ENCODE data around the gene PLIN4. TPM values are rescaled to one million over a fixed set of nuclear protein-coding genes. Genes with fewer than 3 reads are reported as not detected.

Gene PLIN4
- total RNA-seq, 4 donors from 2014 or later, result 519 to 1,574 (median 929) TPM

DNA sequence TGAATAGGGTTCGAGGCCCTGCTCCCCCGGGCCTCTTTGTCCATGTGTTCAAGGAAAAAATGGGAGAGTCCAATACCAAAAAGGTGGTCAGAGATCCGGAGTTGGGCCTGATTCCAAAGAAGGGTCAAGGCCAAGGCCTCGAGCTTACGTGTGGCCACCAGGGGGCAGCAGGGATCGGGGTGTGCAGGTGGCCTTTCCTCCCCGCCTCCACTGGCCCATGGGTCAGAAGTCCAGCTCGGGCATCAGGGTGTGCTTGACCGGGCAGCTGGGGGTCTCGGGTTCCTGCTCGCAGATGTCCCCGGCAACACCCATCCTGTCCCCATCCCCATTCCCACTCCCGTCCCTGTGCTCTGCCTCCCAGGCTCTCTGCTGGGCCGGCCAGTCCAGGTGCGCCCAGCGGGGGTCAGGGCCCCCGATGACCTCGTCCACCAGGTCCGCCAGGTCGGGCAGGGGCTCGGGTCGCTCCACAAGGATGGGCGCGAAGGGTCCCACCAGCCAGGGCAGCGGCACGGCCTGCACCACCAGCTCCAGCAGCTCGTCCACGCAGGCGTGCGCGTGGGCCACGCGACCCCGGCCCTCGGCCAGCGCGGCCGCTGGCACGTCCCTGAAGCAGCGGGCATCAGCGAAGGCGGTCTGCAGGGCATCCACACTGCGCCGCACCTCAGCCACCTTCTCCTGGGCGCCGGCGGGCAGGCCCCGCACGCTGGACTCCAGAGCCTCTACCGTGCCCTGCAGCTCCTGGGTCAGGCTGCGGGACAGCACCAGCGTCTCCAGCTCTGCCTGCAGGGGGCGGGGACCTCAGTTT lies 5.2 kb upstream of the PLIN4 start:
- no peak for TF ChIP-seq CTCF (IDR thresholded peaks at IDR 0.05; ENCODE audit: low read depth)

DNA sequence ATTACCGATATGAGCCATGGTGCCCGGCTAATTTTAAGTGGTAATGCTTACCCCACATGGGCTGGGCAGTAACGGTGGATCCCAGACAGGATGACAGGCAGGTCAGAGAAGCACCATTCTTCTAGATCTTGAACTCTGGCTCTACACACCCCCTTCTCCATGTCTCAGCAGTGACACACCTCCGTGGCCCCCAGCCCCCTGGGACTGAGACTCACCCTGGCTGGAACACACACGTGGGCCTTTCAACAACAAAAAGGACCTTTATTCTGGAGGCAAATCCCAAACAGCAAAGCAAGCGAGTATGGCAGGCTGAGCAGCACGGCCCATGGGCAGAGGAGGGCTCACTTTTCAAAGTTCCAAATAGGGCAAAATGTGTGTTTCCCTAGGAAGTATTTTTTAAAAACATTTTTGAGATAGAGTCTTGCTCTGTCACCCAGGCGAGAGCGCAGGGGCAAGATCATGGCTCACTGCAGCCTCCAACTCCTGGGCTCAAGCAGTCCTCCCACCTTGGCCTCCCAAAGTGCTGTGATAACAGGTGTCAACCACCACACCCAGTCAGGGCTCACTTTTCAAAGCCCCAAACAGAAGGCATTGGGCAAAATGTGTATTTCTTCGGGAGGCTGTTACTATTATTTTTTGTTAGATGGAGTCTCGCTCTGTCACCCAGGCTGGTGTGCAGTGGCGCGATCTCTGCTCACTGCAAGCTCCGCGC lies 4.2 kb upstream of the PLIN4 start:
- no peak for TF ChIP-seq CTCF (IDR thresholded peaks at IDR 0.05; ENCODE audit: low read depth)

DNA sequence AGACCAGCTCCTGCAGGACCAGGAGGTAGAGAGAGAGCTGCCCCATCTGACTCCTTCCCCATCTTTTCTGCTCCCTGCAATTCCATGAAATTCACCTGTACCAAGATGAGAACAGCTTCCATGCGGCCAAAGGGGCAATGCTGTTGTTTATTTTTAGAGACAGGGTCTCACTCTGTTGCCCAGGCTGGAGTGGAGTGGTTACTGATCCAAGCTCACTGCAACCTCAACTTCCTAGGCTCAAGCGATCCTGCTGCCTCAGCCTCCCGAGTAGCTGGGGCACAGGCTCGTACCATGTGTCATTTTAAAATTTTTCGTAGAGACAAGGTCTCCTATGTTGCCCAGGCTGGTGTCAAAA lies 3.6 kb upstream of the PLIN4 start:
- no peak for TF ChIP-seq CTCF (IDR thresholded peaks at IDR 0.05; ENCODE audit: low read depth)

- TF ChIP-seq CTCF (IDR thresholded peaks at IDR 0.05; ENCODE audit: low read depth), result no peak
Measured at GRCh38 chr19:4521170-4521887, 3.0 kb upstream of the PLIN4 start.

- TF ChIP-seq CTCF (IDR thresholded peaks at IDR 0.05; ENCODE audit: low read depth), result no peak
Measured at GRCh38 chr19:4519521-4520277, 1.4 kb upstream of the PLIN4 start.

GRCh38 chr19:4519172-4519496 lies 848 bp upstream of the PLIN4 start:
- TF ChIP-seq CTCF (IDR thresholded peaks at IDR 0.05; ENCODE audit: low read depth), result no peak
